IPS-NIHi11 (cell line): ENCODE results near the gene NAB2.
A peak's percentile ranks its signal among the peaks of the same experiment; 100 is the strongest.
"Not testable (repeated sequence)": the region's sequence is repeated elsewhere in the genome, so short reads cannot be mapped to it uniquely, and the experiment has no call there.

Experiments
- DNase-seq: peaks from one replicate; pipeline ENCODE4 v3.0.0; 2012; ENCODE audit warnings: mixed read lengths, low spot score

The NAB2 gene, protein sequence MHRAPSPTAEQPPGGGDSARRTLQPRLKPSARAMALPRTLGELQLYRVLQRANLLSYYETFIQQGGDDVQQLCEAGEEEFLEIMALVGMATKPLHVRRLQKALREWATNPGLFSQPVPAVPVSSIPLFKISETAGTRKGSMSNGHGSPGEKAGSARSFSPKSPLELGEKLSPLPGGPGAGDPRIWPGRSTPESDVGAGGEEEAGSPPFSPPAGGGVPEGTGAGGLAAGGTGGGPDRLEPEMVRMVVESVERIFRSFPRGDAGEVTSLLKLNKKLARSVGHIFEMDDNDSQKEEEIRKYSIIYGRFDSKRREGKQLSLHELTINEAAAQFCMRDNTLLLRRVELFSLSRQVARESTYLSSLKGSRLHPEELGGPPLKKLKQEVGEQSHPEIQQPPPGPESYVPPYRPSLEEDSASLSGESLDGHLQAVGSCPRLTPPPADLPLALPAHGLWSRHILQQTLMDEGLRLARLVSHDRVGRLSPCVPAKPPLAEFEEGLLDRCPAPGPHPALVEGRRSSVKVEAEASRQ

GRCh38 chr12:57088354-57089270, at the start of gene NAB2:
Gene NAB2 (plus strand): TSS chr12:57089114. CDS start chr12:57089272, 158 bp downstream.
- DNase-seq, result peak; percentile 87

DNA sequence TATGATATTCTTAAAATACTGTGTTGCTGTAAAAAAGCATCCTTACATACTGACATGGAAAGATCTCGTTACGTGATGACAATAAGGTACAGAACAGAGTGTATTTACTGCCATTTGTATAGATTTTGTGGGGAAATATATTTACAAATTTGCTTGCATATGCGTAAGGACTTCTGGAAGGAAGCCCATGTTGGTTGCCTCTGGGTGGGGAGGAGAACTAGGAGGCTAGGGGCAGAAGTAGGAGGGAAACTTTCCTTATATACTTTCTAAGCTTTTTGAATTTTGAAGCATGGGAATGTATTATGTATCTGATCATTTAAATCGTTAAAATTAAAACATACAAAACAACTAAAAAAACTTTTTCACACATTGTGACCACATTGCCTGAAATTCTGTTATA, 48.7 kb upstream of the NAB2 start:
- no peak for DNase-seq

- DNase-seq, result no peak
Observed at GRCh38 chr12:57040750-57041149, 48.2 kb upstream of the NAB2 start.

GRCh38 chr12:57042695-57043094, 46.2 kb upstream of the NAB2 start:
- DNase-seq, result no peak

- no peak for DNase-seq
Observed at GRCh38 chr12:57044468-57044867, 44.4 kb upstream of the NAB2 start.

GRCh38 chr12:57044889-57045288, 44.0 kb upstream of the NAB2 start:
- DNase-seq, result no peak

GRCh38 chr12:57046086-57046791, 42.7 kb upstream of the NAB2 start:
- DNase-seq, result no peak

- no peak for DNase-seq
Observed at GRCh38 chr12:57046947-57047890, 41.7 kb upstream of the NAB2 start.

DNA sequence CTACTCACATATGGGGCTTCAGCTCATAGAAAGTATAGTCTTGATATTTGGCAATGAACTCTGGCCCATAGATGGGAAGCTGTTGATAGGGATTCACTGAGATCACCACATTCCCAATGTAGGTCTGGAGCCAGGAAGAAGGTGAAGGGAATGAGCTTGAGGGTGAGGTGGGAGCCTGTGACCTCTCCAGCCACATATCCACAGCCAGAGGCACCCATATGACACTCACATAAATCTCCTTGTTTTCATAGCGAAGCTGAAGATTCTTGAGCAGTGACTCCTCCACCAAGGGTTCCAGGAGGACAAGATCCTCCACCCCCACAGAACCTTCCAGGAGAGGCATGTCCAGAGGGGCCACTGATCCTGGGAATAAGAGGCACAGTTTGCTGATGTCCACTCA, 40.9 kb upstream of the NAB2 start:
- DNase-seq, result no peak

- DNase-seq, result no peak
Observed at GRCh38 chr12:57048423-57049118, 40.3 kb upstream of the NAB2 start.

- no peak for DNase-seq
Observed at GRCh38 chr12:57049119-57049446, 39.8 kb upstream of the NAB2 start.

GRCh38 chr12:57049890-57050289, 39.0 kb upstream of the NAB2 start, which contains the start of gene MYO1A:
Gene MYO1A (minus strand): TSS chr12:57050129. CDS start chr12:57048323, 1,806 bp downstream.
- DNase-seq, result peak; percentile 79

DNA sequence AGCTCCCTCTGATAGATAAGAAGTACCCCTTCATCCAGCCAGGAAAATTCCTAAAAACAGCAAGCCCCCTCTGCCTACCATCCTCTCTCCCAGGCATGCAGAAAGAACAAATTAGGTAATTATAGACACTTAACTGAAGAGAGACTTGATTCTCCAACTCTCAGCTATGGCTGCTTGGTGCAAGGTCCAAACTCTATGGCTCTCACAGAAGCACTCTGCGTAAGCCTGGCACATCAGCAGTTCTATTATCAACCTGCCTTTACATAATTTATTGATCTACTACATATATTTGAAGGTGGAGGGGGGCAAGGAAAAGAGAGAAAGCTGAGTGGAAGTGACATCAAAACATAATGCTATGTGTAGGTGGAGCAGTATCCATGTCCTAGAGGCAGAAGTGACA, 37.9 kb upstream of the NAB2 start:
- no peak for DNase-seq

DNA sequence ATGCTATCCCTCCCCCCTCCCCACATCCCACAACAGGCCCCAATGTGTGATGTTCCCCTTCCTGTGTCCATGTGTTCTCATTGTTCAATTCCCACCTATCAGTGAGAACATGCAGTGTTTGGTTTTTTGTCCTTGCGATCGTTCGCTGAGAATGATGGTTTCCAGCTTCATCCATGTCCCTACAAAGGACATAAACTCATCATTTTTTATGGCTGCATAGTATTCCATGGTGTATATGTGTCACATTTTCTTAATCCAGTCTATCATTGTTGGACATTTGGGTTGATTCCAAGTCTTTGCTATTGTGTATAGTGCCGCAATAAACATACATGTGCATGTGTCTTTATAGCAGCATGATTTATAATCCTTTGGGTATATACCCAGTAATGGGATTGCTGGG, 35.8 kb upstream of the NAB2 start:
- DNase-seq, result not testable (repeated sequence)

DNA sequence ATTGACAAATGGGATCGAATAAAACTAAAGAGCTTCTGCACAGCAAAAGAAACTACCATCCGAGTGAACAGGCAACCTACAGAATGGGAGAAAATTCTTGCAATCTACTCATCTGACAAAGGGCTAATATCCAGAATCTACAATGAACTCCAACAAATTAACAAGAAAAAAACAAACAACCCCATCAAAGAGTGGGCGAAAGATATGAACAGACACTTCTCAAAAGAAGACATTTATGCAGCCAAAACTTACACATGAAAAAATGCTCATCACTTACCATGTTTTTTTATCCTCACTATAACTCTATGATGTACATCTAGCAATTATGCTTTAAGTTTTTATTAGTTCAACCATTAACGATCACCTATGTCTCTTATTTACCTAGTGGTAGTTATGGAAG, 35.0 kb upstream of the NAB2 start:
- DNase-seq, result not testable (repeated sequence)

DNA sequence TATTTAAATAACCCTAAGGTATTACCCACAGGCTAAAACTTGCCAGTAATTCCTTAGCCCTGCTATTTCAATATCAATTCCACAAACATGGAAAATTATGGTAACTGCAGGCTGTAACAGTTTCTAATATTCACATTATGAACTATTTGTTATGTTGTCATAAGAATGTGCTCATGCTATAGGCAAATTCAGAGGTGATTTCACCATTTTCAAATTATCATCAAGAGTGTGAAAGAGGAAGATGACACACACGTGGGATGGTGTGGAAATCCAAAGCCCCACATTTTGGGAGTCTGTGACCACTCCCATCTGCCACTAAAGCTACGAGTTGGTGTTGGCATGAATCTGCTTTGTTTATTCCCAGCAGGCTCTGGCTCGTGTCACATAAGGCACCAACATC, 33.1 kb upstream of the NAB2 start:
- no peak for DNase-seq

DNA sequence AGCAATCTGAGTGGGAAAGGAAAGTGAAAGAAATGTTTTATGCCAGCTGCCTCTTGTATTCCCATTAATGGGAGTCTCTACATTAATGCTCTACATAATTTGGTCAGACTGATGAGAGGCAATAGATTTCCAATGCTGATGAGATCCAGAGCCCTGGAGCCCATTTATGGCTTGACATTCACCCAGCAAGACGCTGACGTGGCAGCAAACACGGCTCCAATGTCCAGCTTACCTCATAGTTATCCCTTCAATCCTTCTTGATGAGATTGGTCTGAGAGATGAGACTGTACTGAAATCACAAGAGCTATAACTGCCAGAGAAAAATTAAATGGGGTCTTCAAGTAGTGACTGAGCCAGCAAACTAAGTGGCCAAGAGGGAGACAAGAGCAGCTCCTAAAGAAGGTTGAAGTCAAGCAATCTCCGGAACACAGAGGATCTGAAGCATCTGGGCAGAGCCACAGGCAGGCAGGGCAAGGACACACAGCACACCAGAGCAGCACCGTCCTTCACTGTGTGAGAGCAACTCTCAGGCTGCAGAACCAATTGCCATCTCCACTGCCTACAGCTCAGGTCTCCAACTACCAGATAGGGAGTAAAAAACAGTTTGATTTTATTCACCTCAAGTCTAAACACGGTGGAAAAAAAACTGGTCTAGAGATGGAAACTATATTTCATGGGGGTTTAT, 31.7 kb upstream of the NAB2 start:
- no peak for DNase-seq

DNA sequence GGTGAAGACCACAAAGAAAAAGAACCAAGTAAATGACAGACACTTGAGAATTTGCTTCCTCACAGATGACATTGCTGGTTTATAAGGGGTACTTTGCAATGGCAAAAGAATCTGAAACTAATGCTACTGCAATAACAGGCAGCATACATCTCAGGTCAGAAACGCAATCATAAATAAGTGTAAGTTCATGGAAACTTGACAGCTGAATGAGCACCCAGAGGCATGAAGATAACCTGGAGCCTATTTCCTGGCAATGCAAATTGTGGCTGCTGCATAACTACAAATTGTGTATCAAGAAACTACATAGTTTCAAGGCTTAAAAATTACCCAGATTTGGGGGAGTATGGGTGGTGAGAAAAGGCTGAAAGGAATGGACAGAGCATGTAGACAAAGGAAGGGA, 30.5 kb upstream of the NAB2 start:
- no peak for DNase-seq

GRCh38 chr12:57063991-57064685, 24.8 kb upstream of the NAB2 start:
- DNase-seq, result no peak
